ENCODE data around the gene TEX261.

The TEX261 gene

DNA sequence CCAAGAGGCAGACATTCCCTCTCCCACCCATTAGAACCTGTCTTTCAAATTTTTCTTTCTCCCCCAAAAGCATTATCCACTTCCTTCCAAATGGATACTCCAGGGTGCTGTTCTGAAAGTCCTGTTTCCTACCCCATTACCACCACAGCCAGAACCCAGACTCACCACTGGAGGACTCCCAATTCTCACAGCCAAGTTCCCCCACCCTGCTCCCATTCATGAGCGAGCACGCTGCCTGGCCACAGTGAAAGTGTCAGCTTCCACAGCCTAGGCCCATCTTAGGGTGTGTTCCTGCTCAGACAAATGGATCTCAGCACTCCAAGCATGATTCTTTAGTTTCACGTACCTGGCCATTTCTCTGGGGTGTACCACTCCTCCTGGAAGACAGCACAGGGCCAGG, 20.1 kb downstream of the TEX261 start:
- Histone ChIP-seq H3K27me3 (ENCODE audit: insufficient read depth, low read length, poor library complexity) (no peaks in the 10 kb centered on the region), H3K4me1 (ENCODE audit: insufficient read depth, low read length) (no peaks in the 10 kb centered on the region), H4K20me1 (ENCODE audit: insufficient read depth, low read length) (no peaks in the 10 kb centered on the region), H3K4me3 (ENCODE audit: low read depth in 1 of 2, low read length in 2 of 2) (no peak overlapping the region), H2AFZ (ENCODE audit: low read depth, low read length) (no peak overlapping the region), H3K4me2 (ENCODE audit: insufficient read depth, low read length) (no peak overlapping the region), H3K9ac (ENCODE audit: low read depth, low read length) (no peak overlapping the region), H3K27ac (ENCODE audit: low read length) (no peak overlapping the region), H3K36me3 (ENCODE audit: insufficient read depth, low read length) (no peaks in the 10 kb centered on the region), H3K79me2 (ENCODE audit: insufficient read depth, low read length) (no peaks in the 10 kb centered on the region), H3K9me3 (ENCODE audit: insufficient read depth, low read length, severe bottlenecking) (no peaks in the 10 kb centered on the region)
- TF ChIP-seq, protein P1, sequence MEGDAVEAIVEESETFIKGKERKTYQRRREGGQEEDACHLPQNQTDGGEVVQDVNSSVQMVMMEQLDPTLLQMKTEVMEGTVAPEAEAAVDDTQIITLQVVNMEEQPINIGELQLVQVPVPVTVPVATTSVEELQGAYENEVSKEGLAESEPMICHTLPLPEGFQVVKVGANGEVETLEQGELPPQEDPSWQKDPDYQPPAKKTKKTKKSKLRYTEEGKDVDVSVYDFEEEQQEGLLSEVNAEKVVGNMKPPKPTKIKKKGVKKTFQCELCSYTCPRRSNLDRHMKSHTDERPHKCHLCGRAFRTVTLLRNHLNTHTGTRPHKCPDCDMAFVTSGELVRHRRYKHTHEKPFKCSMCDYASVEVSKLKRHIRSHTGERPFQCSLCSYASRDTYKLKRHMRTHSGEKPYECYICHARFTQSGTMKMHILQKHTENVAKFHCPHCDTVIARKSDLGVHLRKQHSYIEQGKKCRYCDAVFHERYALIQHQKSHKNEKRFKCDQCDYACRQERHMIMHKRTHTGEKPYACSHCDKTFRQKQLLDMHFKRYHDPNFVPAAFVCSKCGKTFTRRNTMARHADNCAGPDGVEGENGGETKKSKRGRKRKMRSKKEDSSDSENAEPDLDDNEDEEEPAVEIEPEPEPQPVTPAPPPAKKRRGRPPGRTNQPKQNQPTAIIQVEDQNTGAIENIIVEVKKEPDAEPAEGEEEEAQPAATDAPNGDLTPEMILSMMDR (IDR thresholded peaks at IDR 0.05; ENCODE audit: borderline replicate concordance, extremely low read depth, low read length, poor library complexity, severe bottlenecking) = no peak
- no peak for TF ChIP-seq EZH2 (IDR thresholded peaks at IDR 0.05; ENCODE audit: borderline replicate concordance, low read depth, low read length, severe bottlenecking)
- ATAC-seq (ENCODE audit: insufficient read depth, low read depth) (no peak), DNase-seq (no peak)

DNA sequence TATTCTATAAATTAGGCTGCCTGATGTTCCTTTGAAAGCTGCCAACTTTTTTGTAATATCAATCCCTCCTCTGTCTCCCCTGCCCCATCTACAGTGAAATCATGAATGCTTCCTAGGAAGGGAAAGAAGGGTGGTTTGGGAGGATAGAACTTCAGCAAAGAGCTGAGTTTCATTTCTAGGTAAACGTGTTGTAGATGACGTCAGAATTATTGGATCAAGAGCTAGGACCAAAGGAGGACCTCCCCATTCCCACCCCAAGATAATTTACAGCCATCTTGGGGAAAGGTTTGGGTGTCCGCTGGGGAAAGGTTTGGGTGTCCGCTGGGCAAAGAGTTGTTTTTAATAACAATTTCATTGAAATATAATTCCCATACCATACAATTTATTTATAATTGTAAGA, 27.5 kb downstream of the TEX261 start:
- no peaks in the 10 kb centered on the region for H3K27me3 ChIP-seq (ENCODE audit: insufficient read depth, low read length, poor library complexity)
- no peak for ATAC-seq (ENCODE audit: insufficient read depth, low read depth)

DNA sequence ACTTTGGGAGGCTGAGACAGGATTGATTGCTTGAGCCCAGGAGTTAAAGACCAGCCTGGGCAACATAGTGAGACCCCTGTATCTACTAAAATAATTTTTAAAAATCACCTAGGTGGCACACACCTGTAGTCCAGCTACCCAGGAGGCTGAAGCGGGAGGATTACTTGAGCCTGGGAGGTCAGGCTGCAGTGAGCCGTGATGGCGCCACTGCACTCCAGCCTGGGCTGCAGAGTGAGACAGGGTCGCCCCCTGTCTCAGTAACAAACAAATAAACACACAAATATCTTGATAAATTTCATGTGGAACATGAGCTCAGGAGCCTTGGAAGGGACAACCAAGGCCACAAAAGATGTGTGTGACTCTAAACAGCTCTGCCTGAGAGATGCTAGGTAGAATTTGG, 28.0 kb downstream of the TEX261 start:
- DNase-seq = no peak
- Histone ChIP-seq H3K4me1 (ENCODE audit: insufficient read depth, low read length) (no peaks in the 10 kb centered on the region), H3K79me2 (ENCODE audit: insufficient read depth, low read length) (no peaks in the 10 kb centered on the region), H3K27me3 (ENCODE audit: insufficient read depth, low read length, poor library complexity) (no peaks in the 10 kb centered on the region), H3K4me3 (ENCODE audit: low read depth in 1 of 2, low read length in 2 of 2) (no peak overlapping the region), H4K20me1 (ENCODE audit: insufficient read depth, low read length) (no peaks in the 10 kb centered on the region), H3K4me2 (ENCODE audit: insufficient read depth, low read length) (no peak overlapping the region), H3K36me3 (ENCODE audit: insufficient read depth, low read length) (no peaks in the 10 kb centered on the region), H3K9me3 (ENCODE audit: insufficient read depth, low read length, severe bottlenecking) (no peaks in the 10 kb centered on the region), H2AFZ (ENCODE audit: low read depth, low read length) (no peak overlapping the region), H3K9ac (ENCODE audit: low read depth, low read length) (no peak overlapping the region), H3K27ac (ENCODE audit: low read length) (no peak overlapping the region)
- ATAC-seq (ENCODE audit: insufficient read depth, low read depth) = no peak
- no peak for TF ChIP-seq EZH2 (IDR thresholded peaks at IDR 0.05; ENCODE audit: borderline replicate concordance, low read depth, low read length, severe bottlenecking)
- TF ChIP-seq, protein P1 (IDR thresholded peaks at IDR 0.05; ENCODE audit: borderline replicate concordance, extremely low read depth, low read length, poor library complexity, severe bottlenecking) = no peak

More for the DNA sequence above, 27.5 kb downstream of the TEX261 start:
- Histone ChIP-seq H3K27ac (ENCODE audit: low read length) (no peak overlapping the region), H3K36me3 (ENCODE audit: insufficient read depth, low read length) (no peaks in the 10 kb centered on the region), H3K4me2 (ENCODE audit: insufficient read depth, low read length) (no peak overlapping the region), H2AFZ (ENCODE audit: low read depth, low read length) (no peak overlapping the region), H4K20me1 (ENCODE audit: insufficient read depth, low read length) (no peaks in the 10 kb centered on the region), H3K79me2 (ENCODE audit: insufficient read depth, low read length) (no peaks in the 10 kb centered on the region), H3K4me3 (ENCODE audit: low read depth in 1 of 2, low read length in 2 of 2) (no peak overlapping the region), H3K9me3 (ENCODE audit: insufficient read depth, low read length, severe bottlenecking) (no peaks in the 10 kb centered on the region), H3K4me1 (ENCODE audit: insufficient read depth, low read length) (no peaks in the 10 kb centered on the region), H3K9ac (ENCODE audit: low read depth, low read length) (no peak overlapping the region)
- TF ChIP-seq, protein P1 (IDR thresholded peaks at IDR 0.05; ENCODE audit: borderline replicate concordance, extremely low read depth, low read length, poor library complexity, severe bottlenecking) = no peak
- TF ChIP-seq EZH2 (IDR thresholded peaks at IDR 0.05; ENCODE audit: borderline replicate concordance, low read depth, low read length, severe bottlenecking) = no peak
- no peak for DNase-seq

DNA sequence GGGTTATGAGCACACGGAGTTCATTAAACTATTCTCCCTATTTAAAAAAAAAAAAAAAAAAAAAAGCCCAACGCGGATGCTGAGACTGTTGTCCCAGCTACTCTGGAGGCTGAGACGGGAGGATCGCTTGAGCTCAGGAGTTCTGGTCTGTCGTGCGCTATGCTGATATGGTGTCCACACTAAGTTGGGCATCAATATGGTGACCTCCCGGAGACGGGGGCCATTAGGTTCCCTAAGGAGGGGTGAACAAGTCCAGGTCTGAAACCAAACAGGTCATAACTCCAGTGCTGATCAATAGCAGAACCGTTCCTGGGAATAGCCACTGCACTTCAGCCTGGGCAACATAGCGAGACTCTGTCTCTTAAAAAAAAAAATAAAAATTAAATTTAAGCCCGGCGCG, 29.2 kb downstream of the TEX261 start:
- TF ChIP-seq EZH2 (IDR thresholded peaks at IDR 0.05; ENCODE audit: borderline replicate concordance, low read depth, low read length, severe bottlenecking) = no peak
- TF ChIP-seq, protein P1 (IDR thresholded peaks at IDR 0.05; ENCODE audit: borderline replicate concordance, extremely low read depth, low read length, poor library complexity, severe bottlenecking) = no peak
- Histone ChIP-seq H2AFZ (ENCODE audit: low read depth, low read length) (no peak overlapping the region), H3K79me2 (ENCODE audit: insufficient read depth, low read length) (no peaks in the 10 kb centered on the region)

More for the DNA sequence above, 29.2 kb downstream of the TEX261 start:
- H3K4me2 ChIP-seq (ENCODE audit: insufficient read depth, low read length) = no peak overlapping the region
- no peak overlapping the region for H3K9ac ChIP-seq (ENCODE audit: low read depth, low read length)
- H3K27ac ChIP-seq (ENCODE audit: low read length) = no peak overlapping the region
- no peaks in the 10 kb centered on the region for H3K9me3 ChIP-seq (ENCODE audit: insufficient read depth, low read length, severe bottlenecking)
- no peak overlapping the region for H3K4me3 ChIP-seq (ENCODE audit: low read depth in 1 of 2, low read length in 2 of 2)
- no peaks in the 10 kb centered on the region; the same call in 1 of the 2 replicates for H4K20me1 ChIP-seq (ENCODE audit: insufficient read depth, low read length)
- H3K27me3 ChIP-seq (ENCODE audit: insufficient read depth, low read length, poor library complexity) = no peaks in the 10 kb centered on the region
- no peak for ATAC-seq (ENCODE audit: insufficient read depth, low read depth)
- no peaks in the 10 kb centered on the region for H3K4me1 ChIP-seq (ENCODE audit: insufficient read depth, low read length)
- H3K36me3 ChIP-seq (ENCODE audit: insufficient read depth, low read length) = no peaks in the 10 kb centered on the region
- DNase-seq = no peak
